ENCODE data around the gene EDN1.
"Not testable (repeated sequence)": the region's sequence is repeated elsewhere in the genome, so short reads cannot be mapped to it uniquely, and the experiment has no call there.

Gene EDN1

DNA sequence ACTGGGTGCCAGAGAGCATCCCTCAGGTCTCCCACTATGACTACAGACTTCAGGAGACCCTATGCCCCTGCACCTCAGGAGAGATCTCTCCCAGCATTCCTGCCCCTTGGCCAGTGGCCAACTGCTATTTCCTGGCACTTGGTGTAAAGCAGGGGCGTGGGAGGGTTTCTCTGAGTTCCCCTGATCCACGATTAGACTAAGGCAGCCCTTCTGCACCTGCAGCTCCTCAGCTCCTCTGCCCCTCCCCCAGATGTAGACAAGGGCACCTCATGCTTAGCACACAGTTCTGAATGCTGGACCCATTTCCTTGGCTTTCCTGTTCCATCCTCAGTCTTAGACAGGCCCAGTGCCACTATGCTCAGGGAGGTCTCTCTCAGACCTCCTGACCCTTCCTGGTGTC is 28.6 kb downstream of the EDN1 start:
- no peak overlapping the region for H3K23ac ChIP-seq (ENCODE audit: low read depth, low read length, poor library complexity)
- H3K27me3 ChIP-seq (ENCODE audit: control insufficient read depth in 3 of 3, insufficient read depth in 3 of 3, low read depth in 1 of 3, low read length in 3 of 3) = no peaks in the 10 kb centered on the region
- no peaks in the 10 kb centered on the region for H3K36me3 ChIP-seq (replicated peaks in 1 of 2; ENCODE audit: control insufficient read depth in 2 of 2, insufficient read depth in 2 of 2, low read length in 2 of 2)
- H2BK12ac ChIP-seq (ENCODE audit: low read length) = no peak overlapping the region
- peaks cover 0 to 10% of the 10 kb centered on the region in 2 donors for H3K9me3 ChIP-seq (replicated peaks in 1 of 2; ENCODE audit: control insufficient read depth in 2 of 2, insufficient read depth in 1 of 2, low read depth in 1 of 2, low read length in 2 of 2)
- no peaks in the 10 kb centered on the region for H3K4me1 ChIP-seq (ENCODE audit: control insufficient read depth in 2 of 2, insufficient read depth in 1 of 2, low read depth in 1 of 2, low read length in 2 of 2)
- no peak overlapping the region for H3K27ac ChIP-seq (replicated peaks; ENCODE audit: low read length)
- no peak overlapping the region for H2AK5ac ChIP-seq (ENCODE audit: low read depth, low read length)
- no peaks in the 10 kb centered on the region for H3K79me1 ChIP-seq (ENCODE audit: low read depth, low read length)
- no peak overlapping the region for H3K4me2 ChIP-seq (ENCODE audit: insufficient read depth, low read length, poor library complexity, severe bottlenecking)
- no peak overlapping the region for H3K14ac ChIP-seq (ENCODE audit: low read length)
- no peak overlapping the region for H3K4me3 ChIP-seq (ENCODE audit: low read length in 2 of 2)
- no peak overlapping the region for H3K4ac ChIP-seq (ENCODE audit: low read length)
- no peak overlapping the region for H3K18ac ChIP-seq (ENCODE audit: low read length)
- no peak overlapping the region for H4K8ac ChIP-seq (ENCODE audit: low read depth, low read length)
- no peak overlapping the region for H2BK5ac ChIP-seq (ENCODE audit: low read length)
- DNase-seq (ENCODE audit: low spot score) = no peak
- H2BK120ac ChIP-seq (ENCODE audit: low read depth, low read length) = no peak overlapping the region
- H2BK15ac ChIP-seq (ENCODE audit: low read length) = no peak overlapping the region
- no peak overlapping the region for H2AFZ ChIP-seq (ENCODE audit: low read length)
- no peak overlapping the region for H3K9ac ChIP-seq (ENCODE audit: low read depth, low read length, poor library complexity)
- no CpG with 5 or more reads among the region's 2 CpGs for WGBS, 2 donors (ENCODE audit: extremely low coverage in 2 of 2, insufficient read length in 2 of 2, insufficient replicate concordance in 1 of 2)
- no peak overlapping the region for H4K91ac ChIP-seq (ENCODE audit: low read depth, low read length, poor library complexity)

DNA sequence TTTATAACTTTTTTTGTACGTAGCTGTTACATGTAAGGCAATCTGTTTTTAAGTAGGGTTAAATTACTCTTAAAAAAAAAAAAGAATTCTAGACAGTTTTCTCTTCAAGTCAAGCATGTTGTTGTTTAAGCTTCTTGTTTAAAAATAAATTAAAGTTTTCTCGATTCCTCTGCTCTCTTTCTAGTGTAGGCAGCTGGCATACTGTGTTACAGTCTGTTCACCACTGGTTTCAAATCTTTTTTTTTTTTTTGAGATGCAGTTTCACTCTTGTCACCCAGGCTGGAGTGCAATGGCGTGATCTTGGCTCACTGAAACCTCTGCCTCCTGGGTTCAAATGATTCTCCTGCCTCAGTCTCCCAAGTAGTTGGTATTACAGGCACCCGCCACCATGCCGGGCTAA is 29.9 kb downstream of the EDN1 start:
- not testable (repeated sequence) for H2BK5ac ChIP-seq (ENCODE audit: low read length); H3K36me3 ChIP-seq (replicated peaks in 1 of 2; ENCODE audit: control insufficient read depth in 2 of 2, insufficient read depth in 2 of 2, low read length in 2 of 2); H3K18ac ChIP-seq (ENCODE audit: low read length); H2AK5ac ChIP-seq (ENCODE audit: low read depth, low read length); H2BK15ac ChIP-seq (ENCODE audit: low read length); H3K9ac ChIP-seq (ENCODE audit: low read depth, low read length, poor library complexity); H3K23ac ChIP-seq (ENCODE audit: low read depth, low read length, poor library complexity); H3K79me1 ChIP-seq (ENCODE audit: low read depth, low read length); H3K4ac ChIP-seq (ENCODE audit: low read length); DNase-seq (ENCODE audit: low spot score); H3K27ac ChIP-seq (replicated peaks; ENCODE audit: low read length); H3K27me3 ChIP-seq (ENCODE audit: control insufficient read depth in 3 of 3, insufficient read depth in 3 of 3, low read depth in 1 of 3, low read length in 3 of 3); H2AFZ ChIP-seq (ENCODE audit: low read length); H2BK12ac ChIP-seq (ENCODE audit: low read length); H2BK120ac ChIP-seq (ENCODE audit: low read depth, low read length); H3K4me2 ChIP-seq (ENCODE audit: insufficient read depth, low read length, poor library complexity, severe bottlenecking); H4K8ac ChIP-seq (ENCODE audit: low read depth, low read length); H4K91ac ChIP-seq (ENCODE audit: low read depth, low read length, poor library complexity); H3K9me3 ChIP-seq (replicated peaks in 1 of 2; ENCODE audit: control insufficient read depth in 2 of 2, insufficient read depth in 1 of 2, low read depth in 1 of 2, low read length in 2 of 2); H3K4me1 ChIP-seq (ENCODE audit: control insufficient read depth in 2 of 2, insufficient read depth in 1 of 2, low read depth in 1 of 2, low read length in 2 of 2); H3K14ac ChIP-seq (ENCODE audit: low read length); H3K4me3 ChIP-seq (ENCODE audit: low read length in 2 of 2)
- WGBS, 2 donors (ENCODE audit: extremely low coverage in 2 of 2, insufficient read length in 2 of 2, insufficient replicate concordance in 1 of 2) = no CpG with 5 or more reads among the region's 5 CpGs

DNA sequence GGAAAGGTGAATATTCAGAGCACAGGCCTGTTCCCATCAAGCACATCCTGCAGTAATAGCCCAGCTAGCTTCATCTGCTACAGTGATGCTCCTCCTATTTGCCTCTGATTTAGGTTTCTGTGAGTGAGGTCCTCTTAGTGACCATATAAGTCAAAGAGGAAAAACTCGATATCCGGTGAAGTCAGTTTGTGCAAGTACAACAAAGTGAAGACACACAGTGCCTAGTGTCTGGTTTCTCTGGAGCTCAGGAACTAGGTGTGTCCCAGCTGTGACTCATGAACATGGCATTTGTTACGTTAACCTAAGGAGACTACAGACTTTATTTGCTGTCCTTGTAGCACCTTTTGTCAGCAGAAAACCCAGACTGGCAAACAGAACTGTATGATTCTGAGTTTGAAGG is 33.9 kb downstream of the EDN1 start:
- Histone ChIP-seq H3K4me3 (ENCODE audit: low read length in 2 of 2) (no peak overlapping the region), H3K36me3 (replicated peaks in 1 of 2; ENCODE audit: control insufficient read depth in 2 of 2, insufficient read depth in 2 of 2, low read length in 2 of 2) (no peaks in the 10 kb centered on the region), H3K4me1 (ENCODE audit: control insufficient read depth in 2 of 2, insufficient read depth in 1 of 2, low read depth in 1 of 2, low read length in 2 of 2) (peaks cover 0 to 4% of the 10 kb centered on the region in 2 donors), H3K14ac (ENCODE audit: low read length) (no peak overlapping the region), H2BK15ac (ENCODE audit: low read length) (no peak overlapping the region), H2AFZ (ENCODE audit: low read length) (no peak overlapping the region), H4K8ac (ENCODE audit: low read depth, low read length) (no peak overlapping the region), H4K91ac (ENCODE audit: low read depth, low read length, poor library complexity) (no peak overlapping the region), H3K9me3 (replicated peaks in 1 of 2; ENCODE audit: control insufficient read depth in 2 of 2, insufficient read depth in 1 of 2, low read depth in 1 of 2, low read length in 2 of 2) (peaks cover 0 to 3% of the 10 kb centered on the region in 2 donors), H3K18ac (ENCODE audit: low read length) (no peak overlapping the region), H2BK120ac (ENCODE audit: low read depth, low read length) (no peak overlapping the region), H3K27ac (replicated peaks; ENCODE audit: low read length) (no peak overlapping the region), H3K79me1 (ENCODE audit: low read depth, low read length) (no peaks in the 10 kb centered on the region), H3K9ac (ENCODE audit: low read depth, low read length, poor library complexity) (no peak overlapping the region), H2BK5ac (ENCODE audit: low read length) (no peak overlapping the region), H2AK5ac (ENCODE audit: low read depth, low read length) (no peak overlapping the region), H3K4ac (ENCODE audit: low read length) (no peak overlapping the region), H3K4me2 (ENCODE audit: insufficient read depth, low read length, poor library complexity, severe bottlenecking) (no peak overlapping the region), H3K27me3 (ENCODE audit: control insufficient read depth in 3 of 3, insufficient read depth in 3 of 3, low read depth in 1 of 3, low read length in 3 of 3) (no peaks in the 10 kb centered on the region), H3K23ac (ENCODE audit: low read depth, low read length, poor library complexity) (no peak overlapping the region), H2BK12ac (ENCODE audit: low read length) (no peak overlapping the region)
- WGBS, 2 donors (ENCODE audit: extremely low coverage in 2 of 2, insufficient read length in 2 of 2, insufficient replicate concordance in 1 of 2) = no CpG with 5 or more reads among the region's 3 CpGs
- no peak for DNase-seq (ENCODE audit: low spot score)

DNA sequence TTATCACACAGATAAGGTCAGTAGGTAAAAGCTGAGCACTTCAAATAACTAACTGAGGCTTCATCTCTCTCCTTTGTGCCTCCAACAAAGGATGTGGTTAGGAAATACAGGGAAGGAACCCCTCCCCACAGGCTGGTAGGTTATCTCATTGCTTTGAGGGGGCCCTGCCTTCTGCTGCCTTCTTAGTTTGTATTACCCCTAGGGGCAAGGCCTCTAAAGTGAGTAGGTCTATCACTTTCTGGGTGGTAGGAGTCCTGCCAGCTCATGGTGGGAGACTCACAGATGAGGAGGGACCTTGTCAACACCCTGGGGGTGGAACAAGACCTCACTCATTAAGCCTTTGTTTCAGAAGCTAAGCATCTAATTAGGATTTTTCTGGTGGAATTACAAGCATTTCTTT is 34.6 kb downstream of the EDN1 start:
- peaks cover 0 to 4% of the 10 kb centered on the region in 2 donors for H3K4me1 ChIP-seq (ENCODE audit: control insufficient read depth in 2 of 2, insufficient read depth in 1 of 2, low read depth in 1 of 2, low read length in 2 of 2)
- H3K14ac ChIP-seq (ENCODE audit: low read length) = no peak overlapping the region
- no peaks in the 10 kb centered on the region for H3K36me3 ChIP-seq (replicated peaks in 1 of 2; ENCODE audit: control insufficient read depth in 2 of 2, insufficient read depth in 2 of 2, low read length in 2 of 2)
- H3K4me2 ChIP-seq (ENCODE audit: insufficient read depth, low read length, poor library complexity, severe bottlenecking) = no peak overlapping the region
- no peaks in the 10 kb centered on the region for H3K79me1 ChIP-seq (ENCODE audit: low read depth, low read length)
- H4K8ac ChIP-seq (ENCODE audit: low read depth, low read length) = no peak overlapping the region
- no peak overlapping the region for H2BK15ac ChIP-seq (ENCODE audit: low read length)
- H2BK5ac ChIP-seq (ENCODE audit: low read length) = no peak overlapping the region
- no peak overlapping the region for H4K91ac ChIP-seq (ENCODE audit: low read depth, low read length, poor library complexity)
- H2AFZ ChIP-seq (ENCODE audit: low read length) = no peak overlapping the region
- no peak overlapping the region for H3K4ac ChIP-seq (ENCODE audit: low read length)
- no peak overlapping the region for H2BK120ac ChIP-seq (ENCODE audit: low read depth, low read length)
- H3K27ac ChIP-seq (replicated peaks; ENCODE audit: low read length) = no peak overlapping the region
- H3K4me3 ChIP-seq (ENCODE audit: low read length in 2 of 2) = no peak overlapping the region
- H3K18ac ChIP-seq (ENCODE audit: low read length) = no peak overlapping the region
- H3K9me3 ChIP-seq (replicated peaks in 1 of 2; ENCODE audit: control insufficient read depth in 2 of 2, insufficient read depth in 1 of 2, low read depth in 1 of 2, low read length in 2 of 2) = no peaks in the 10 kb centered on the region
- H2AK5ac ChIP-seq (ENCODE audit: low read depth, low read length) = no peak overlapping the region
- H3K27me3 ChIP-seq (ENCODE audit: control insufficient read depth in 3 of 3, insufficient read depth in 3 of 3, low read depth in 1 of 3, low read length in 3 of 3) = no peaks in the 10 kb centered on the region
- no peak for DNase-seq (ENCODE audit: low spot score)
- no peak overlapping the region for H3K23ac ChIP-seq (ENCODE audit: low read depth, low read length, poor library complexity)
- no peak overlapping the region for H3K9ac ChIP-seq (ENCODE audit: low read depth, low read length, poor library complexity)
- no peak overlapping the region for H2BK12ac ChIP-seq (ENCODE audit: low read length)

All from neuronal stem cell (in vitro differentiated cells).